Stimulated activated CD8-positive, alpha-beta memory T cell treated with anti-CD3 and anti-CD28 coated beads, Interleukin-15, amount 100 ng/mL, for 4 hours (primary cell): Measurements from ENCODE around the gene EDC3.

Source experiments
- DNase-seq, 2 donors: peaks; one replicate each; pipeline ENCODE4 v3.0.0-alpha.2; 2020; ENCODE audit warnings: low read depth in 2 of 2

The EDC3 gene

DNA sequence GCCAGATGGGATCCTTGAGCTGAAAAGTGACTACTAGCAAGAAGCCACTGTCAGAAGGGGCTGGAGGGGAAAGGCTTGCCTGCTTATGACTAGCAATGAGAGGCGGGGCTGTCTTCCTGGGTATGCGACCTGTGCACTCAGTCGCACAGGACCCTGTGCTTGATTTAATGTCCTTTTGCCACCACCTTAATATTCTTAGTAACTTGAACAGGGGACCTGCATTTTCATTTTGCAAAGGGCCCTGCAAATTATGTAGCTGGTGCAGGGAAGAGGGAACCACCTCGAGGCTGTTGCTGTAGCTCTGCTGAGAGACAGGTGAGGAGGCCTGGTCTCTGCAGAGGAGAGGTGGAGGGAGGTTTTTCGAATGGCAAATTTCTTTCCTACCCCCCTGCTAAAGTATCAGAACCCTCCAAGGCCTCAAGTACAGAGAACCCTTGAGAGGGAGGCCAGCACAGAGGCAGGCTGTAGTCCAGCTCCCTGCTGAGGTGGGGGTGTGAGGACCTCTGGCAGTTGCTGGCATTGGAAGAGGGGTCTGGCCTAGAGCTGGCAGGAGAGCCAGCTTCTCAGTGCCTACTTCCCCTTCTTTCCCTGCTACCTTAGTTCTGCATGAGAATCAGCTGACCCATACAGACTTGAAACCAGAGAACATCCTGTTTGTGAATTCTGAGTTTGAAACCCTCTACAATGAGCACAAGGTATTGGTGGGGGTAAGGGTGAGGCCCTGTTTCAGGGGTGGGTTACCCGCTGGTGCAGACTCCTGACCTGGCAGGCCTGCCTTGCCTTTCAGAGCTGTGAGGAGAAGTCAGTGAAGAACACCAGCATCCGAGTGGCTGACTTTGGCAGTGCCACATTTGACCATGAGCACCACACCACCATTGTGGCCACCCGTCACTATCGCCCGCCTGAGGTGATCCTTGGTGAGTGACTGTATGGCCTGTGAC, 68.8 kb downstream of the EDC3 start:
- no peak for DNase-seq

DNA sequence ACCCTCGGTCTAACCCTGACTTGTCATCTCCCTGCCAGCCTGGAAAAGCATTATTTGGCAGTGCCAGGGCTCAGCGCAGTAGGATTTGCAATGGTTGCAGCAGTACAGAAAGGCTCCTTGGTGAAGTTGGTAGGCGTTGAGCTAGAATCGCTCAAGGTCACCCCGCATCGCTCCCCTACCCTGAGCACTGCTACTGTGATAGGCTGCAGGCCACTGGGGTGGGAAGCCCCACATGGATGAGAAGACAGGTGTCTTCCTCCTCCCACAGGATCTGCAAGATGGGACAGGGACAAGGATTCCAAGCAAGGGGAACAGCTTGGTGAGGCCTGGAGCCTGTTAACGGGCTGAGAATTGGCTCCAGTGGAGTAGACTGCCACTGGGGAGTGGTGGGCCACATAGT, 69.5 kb downstream of the EDC3 start:
- no peak for DNase-seq

DNA sequence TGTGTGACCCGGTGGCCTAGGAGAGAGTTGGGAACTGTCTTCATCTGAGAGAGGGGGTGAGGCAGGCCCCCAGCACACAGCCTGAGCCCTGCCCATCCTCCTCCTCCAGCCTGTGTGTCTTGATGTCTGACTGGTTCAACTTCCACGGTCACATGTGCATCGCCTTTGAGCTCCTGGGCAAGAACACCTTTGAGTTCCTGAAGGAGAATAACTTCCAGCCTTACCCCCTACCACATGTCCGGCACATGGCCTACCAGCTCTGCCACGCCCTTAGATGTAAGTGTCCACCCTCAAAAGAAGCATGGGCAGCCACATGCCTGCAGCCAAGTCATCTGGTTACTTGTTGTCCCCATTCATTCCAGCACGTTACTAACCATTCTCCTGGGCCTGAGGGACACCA, 70.1 kb downstream of the EDC3 start:
- DNase-seq: no peak

DNA sequence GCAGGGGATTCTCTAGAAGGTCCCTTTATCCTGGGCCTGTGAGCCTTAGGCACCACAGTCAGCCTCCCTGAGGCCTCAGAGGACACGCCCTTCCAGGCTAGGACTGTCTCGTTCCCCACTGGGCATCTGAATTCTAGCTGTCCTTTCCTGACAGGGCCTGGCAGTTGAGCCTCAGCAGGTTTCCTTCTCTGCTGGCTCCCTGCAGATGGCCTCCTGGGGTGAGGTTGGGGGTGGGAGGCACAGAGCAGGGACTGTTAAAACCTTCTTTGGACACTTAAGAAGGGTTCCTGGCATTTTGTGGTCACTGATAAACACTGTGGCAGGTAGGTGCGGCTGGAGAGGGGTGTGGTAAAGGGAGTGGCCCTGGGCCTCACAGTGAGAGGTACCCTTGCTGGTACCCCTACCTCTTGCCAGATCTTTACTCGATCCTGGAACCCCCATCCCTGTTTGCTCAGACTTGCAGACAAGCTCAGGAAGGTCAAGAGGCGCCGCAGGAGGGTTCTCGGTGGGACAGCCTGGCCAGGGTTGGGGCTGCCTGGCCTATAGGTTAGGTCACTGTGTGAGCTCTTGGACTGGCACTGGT, 71.7 kb downstream of the EDC3 start:
- no peak for DNase-seq

DNA sequence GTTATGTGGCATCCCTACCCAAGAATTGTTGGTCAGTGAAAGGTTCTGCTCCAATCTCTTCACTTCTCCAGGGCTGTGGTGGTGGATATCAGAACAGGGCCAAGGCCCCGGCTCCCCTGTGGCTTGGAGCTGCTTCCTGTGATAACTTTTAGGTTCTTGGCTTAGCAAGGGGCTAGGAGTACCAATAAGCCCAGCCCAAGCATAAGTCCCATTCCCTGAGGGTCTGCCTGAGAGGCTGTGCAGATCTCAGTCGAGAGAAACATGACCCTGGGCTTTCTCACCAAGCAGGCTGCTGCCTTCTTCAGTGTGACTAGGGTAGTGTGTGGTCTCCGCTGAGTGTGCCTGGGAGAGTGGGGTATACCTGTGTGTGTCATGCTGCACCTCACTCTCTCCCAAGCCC, 73.1 kb downstream of the EDC3 start:
- DNase-seq: no peak

DNA sequence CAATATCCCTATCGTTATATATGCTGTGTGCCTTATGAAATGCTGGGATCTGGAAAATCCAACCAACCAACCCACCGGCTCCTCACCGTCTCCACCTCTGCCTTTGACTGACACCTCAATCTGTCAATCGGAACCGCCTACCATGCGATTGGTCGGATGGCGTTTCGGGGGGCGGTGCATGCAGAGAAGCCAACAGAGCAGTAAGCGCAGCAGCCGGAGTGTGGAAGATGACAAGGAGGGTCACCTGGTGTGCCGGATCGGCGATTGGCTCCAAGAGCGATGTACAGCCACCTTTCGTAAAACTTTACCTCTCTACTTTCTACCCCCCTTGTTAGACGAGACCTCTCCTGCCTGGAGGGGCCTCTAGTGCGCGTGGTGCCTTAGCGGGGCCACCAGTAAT, 73.9 kb downstream of the EDC3 start:
- DNase-seq: no peak

DNA sequence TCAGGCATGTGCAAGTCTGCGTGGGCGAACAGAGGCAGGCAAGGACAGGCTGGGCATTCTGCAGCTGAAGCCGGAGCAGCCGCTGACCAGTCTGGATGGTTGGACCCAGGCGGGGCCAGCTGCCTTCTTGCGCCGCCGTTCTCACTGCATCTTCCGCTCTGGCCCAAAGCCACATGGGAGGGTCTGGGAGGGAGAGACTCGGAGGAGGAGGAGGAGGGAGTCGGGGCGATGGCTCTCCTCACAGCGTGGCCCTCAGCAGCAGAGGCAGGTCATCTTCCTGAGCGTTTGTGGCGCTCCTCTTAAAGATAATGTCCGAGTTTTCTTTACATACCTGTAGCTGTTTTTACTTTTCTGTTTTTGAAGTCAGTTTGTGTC, 74.3 kb downstream of the EDC3 start:
- DNase-seq: no peak

DNA sequence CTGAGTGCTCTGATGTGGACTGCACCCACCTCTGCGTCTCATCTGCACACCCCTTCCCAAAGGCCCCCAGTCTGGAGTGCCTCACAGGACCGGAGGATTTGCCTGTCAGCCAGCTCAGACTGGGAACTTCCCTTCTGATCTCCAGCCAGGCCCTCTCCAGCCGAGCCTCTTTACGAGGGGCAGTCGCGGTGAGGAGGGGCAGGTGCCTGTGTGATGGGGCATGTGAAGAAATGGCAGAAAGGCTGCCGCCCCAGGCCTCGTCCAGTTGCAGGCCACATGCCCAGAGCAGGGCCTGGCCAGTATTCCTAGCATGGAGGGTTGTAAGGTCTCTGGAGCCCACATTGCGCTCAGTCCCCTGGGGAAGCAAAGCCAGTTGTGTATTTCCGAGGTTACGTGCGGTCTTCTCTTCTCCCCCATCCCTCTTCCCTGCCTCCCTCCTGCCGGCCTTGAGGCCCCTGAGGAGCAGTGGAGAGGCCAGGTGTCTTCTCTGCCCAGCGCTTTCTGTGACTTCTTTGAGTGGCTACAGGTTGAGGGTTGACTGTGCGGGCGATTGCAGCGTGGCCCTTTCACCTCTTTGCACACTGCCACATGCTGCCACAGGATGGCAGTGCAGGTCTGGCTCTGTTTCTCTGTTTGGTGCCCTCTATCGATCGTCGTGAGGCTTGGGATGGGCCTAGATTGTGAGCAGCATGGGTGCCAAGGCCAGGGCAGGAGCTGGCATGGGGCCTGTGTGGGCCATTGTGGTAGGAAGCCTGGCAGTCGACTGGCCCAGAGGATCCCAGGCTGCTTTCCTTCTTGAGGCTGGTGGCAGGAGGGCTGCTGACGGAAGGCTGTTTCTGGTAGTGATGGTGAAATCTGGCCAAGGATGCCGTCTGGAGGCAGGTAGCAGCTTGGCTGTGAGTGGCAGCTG, 74.9 kb downstream of the EDC3 start:
- peak; percentile 42 to 52 for DNase-seq

DNA sequence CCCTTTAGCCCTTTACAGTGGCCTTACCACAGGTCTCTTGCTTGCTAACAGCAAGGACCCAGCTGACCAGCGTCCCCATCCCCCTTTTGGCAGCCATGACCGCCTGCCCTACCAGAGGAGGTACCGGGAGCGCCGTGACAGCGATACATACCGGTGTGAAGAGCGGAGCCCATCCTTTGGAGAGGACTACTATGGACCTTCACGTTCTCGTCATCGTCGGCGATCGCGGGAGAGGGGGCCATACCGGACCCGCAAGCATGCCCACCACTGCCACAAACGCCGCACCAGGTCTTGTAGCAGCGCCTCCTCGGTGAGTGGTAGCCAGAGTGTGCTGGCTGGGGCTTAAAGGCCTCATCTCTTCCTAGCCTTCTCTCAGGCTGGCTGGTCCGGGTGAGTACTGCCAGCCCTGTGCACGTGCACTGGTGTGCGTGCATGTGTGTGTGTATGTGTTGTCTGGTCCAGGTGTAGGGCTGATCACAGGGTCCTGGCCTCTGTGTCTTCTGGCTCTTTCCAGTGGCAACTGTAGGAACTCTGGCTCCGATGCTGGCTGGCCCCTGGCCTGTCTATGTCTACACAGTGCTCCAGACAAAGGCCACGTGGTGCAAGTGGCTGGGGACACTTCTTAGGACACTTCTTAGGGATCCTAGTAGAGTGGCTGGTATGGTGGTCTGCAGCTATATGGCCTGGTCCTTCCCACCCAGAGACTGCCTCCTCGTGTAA, 75.7 kb downstream of the EDC3 start:
- no peak for DNase-seq

DNA sequence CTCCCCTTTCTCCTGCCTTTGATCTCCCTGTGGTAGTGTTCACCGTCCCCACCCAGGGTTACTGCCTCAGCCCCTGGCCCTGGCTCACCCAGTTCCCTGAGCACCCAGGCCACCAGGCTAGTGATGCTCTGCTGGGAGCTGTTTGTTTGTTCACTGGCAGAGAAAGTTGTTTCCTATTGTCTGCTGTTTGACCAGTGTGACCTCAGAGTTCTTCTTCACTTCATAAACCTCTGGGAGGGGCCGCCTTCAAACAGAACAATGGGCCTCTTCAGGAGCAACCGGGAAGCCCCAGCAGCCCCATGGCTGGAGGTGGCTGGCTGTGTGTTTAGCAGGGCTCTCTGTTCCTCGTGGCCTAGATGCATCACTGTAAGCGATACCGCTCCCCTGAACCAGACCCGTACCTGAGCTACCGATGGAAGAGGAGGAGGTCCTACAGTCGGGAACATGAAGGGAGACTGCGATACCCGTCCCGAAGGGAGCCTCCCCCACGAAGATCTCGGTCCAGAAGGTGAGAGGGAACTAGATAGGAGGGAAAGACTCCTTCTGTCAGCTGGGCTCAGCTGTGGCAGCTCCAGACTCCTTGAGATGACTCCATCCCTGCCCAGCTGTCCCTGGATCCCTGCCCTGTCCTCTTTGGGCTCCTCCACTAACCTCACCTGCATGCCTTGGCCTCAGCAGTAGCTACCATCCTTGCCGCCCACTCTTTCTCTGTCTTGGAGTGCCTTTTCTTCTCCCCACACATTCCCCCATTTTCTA, 76.8 kb downstream of the EDC3 start:
- DNase-seq: no peak

DNA sequence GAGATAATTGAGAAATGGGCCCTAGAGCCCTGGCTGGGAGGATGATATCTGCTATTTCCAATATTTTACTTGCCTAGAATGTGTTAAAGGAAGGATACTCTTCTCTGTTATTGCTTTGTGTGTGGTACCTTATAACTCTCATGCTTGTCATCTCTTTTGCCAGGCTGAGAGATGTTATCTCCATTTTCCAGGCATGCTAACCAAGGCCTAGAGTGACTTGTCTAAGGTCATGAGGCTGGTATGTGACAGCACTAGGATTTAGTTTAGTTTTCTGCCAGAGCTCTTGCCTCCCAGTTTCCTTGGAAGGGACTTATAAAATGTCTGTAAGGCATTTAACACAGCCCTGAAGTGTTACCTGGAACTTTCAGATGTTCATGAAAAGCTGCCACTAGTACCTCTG, 78.8 kb downstream of the EDC3 start:
- no peak for DNase-seq

DNA sequence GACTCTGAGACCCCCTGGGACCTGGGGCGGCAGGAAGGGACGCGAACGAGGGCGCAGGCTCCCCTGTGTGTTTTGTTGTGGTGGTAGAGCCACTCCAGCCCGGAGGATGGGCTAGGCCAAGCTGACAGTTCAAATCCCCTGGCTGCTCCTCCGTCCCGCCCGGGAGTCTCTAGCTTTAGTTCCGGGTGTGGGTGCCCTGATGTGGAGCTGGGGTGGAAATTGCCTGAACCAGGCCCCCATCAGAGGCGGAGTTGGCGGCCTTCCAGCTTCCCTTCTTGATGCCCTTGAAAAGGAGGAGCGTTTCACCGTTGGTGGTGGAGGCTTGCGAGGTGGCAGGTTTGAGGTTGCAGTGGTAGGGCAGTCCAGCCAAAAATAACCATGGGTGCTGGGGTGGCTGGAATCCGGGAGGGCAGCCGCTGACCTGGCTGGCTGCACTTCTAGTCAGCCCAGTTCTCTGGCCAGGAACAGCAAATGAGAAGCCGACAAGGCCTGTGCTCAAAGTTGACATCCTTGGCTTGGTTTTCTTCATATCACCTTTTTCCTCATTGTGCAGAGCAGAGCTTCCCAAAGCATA, 79.4 kb downstream of the EDC3 start:
- peak; percentile 31 to 48 for DNase-seq

DNA sequence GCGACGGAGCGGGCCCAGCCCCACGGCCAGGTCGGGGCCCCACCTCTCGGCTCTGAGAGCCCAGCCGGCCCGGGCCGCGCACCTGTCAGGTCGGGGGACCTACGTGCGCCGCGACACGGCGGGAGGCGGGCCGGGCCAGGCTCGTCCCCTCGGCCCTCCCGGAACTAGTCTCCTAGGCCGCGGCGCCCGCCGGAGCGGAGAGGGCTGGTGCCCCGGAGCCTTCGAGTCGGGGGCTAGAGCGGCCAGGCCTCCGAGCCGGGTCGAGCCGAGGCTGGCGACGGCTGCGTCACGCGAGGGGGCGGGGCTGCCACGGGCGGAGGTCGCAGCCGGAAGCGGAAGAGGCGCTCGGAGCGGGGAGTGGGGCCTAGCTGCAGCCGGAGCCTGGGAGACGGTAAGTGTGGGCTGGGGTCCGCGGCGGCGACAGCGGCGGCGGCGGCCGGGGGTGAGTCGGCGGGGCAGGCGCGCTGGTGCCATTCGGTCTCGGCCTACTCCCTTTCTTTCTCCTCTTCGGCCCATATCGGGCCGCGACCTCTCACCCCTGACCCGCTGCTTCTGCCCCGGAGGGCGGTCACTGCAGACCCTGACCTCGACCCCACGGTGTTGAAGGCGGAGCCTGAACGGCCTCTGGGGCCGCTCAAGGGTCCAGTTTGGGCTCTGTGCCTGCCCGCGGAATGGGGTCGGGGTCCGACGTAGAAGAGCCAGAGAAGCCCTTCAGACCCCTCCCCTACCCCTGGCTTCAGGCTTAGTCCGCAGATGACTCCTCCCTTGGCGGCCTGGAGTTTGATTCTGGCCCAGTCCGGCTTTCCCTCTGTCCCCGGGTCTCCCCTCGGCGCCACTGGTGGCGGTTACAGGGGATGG, 80.1 kb downstream of the EDC3 start, which contains the start of gene CLK3:
TSS of gene CLK3 (plus strand) at position 329 of the 858 bp plus-strand sequence. CDS start 3,361 bp downstream, outside the sequence.
- peak; percentile 89 to 94 for DNase-seq

DNA sequence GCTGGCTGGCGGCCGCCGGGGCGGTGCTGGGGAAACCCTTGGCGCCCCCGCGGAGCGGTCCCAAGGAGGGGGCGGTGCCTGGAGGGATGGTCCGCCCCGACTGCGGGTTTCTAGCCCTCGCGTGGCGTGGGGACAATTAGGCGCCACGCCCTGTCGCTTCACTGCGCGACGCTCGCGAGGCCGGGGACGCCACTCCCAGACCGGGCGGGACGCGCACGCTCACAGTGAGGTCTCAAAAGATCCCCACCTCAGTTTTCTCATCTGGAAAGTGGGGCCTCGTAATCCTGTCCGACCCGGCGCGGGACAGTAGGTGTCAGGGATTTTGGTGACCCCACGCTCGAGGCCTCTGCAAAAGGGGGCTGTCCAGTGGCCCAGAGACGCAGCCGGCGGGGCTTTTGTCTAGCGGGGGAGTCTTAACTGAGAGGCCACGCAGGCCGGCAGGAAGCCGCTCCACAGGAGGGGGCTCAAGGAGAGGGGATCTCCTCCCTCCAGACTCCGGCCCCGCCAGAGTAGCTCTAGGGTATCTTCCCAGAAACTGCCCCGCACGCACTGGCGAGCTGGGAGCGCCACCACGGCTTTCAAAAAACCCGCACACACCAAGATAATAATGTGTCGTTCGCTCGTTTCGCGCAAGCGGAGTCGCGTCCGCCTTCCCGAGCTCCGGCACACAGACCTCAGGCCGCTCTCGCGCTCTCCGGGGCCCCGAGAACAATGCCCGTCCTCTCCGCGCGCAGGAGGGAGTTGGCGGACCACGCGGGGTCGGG, 80.9 kb downstream of the EDC3 start:
- DNase-seq: peak; percentile 78 to 89

DNA sequence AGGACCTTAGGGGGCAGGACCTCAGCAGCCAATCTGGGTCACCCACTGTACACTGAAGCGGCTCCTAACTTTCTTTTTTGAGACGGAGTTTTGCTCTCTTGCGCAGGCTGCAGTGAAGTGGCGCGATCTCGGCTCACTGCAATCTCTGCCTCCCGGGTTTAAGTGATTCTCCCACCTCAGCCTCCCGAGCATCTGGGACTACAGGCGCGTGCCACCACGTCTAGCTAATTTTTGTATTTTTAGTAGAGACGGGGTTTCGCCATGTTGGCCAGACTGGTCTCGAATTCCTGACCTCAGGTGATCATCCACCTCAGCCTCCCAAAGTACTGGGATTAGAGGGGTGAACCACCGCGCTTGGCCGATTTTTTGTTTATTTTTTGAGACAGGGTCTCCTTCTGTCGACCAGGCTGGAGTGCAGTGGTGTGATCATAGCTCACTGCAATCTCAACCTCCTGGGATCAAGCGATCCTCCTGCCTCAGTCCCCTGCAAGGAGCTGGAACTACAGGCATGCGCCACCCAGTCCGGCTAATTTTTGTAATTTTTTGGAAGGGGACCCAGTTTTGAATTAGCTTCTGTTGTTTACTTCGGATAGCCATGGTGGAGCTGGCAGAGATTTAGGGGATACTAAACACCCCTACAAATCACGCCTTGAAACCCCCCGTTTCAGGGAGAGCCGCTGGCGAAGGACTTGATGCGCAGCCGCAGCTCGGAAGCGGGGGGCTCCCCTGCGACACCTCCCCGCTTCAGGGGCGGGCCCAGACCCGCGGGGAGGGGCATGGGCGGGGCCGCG, 81.7 kb downstream of the EDC3 start:
- no peak for DNase-seq

DNA sequence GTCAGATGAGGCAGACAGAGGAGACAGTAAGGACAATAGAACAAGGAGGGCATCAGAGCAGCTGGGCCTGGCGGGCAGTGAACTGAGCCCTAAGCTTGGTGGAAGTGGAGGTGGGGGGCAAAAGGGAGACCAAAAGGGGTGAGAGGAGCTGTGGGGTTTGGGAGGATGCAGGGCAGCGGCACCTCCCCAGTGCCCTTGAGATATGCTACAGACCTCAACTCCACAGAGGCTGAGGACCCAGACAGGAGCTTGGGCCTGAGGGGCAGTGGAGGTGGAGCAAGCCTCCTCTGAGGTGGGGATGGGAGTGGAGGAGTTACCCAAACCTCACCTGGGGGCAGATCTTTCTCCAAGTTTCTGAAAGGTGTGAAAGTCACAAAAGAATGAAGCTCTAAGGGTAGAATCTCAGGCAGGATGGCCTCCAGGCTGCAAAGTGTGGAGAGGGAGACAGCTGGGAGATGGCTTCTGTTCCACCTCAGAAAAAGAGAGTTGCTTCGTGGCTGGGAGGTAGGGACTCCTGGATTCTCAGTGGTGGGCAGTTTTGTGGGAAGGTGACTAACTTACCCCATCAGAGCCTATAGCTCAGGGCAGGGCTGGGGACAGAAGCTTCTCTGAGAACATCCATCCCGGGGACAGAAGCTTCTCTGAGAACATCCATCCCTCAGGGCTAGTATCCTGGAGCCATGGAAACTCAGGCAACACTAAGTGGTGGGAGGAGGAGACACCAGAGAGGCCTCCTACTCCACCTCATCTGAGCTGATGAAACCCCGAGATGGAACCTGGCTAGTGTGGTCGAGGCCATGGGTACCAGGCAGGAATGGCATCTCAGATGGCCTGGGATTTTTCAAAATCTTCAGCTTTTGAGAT, 82.5 kb downstream of the EDC3 start:
- no peak for DNase-seq

DNA sequence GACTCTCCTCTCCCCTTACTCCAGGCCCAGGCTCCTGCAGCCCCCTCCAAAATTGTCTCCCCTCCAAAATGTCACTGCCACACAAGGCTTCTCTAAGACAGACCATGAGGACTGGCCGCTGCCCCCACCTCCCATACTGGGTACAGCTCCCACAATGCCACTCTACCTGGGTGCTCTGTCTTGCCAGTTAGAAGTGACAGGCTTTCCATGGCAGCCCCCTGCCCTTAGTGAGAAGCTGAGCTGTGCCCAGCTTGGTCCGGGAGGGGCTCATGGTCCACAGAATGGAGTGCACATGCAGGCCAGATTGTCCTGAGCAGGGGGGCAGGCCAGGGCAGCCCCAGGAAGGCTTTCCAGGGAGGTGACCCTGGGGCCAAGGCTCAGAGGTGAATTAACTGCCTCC, 83.1 kb downstream of the EDC3 start:
- no peak for DNase-seq
